Measurements from ENCODE around the gene TRIM17. TPM values are rescaled to one million over a fixed set of nuclear protein-coding genes. Genes with fewer than 3 reads are reported as not detected.

TRIM17 gene
- total and polyA plus RNA-seq, 2 of the 8 experiments (the other 6 are each of a cell fraction or from before 2014, with no cell fraction given) = 1.1 to 2.2 TPM

- Histone ChIP-seq H4K8ac (ENCODE audit: extremely low read depth, insufficient read depth, low read length) (no peak overlapping the region), H3K4ac (replicated peaks; ENCODE audit: insufficient read length, low read depth, low read length) (no peak overlapping the region), H2BK12ac (ENCODE audit: low read depth, low read length) (peak overlapping the region; percentile 60; the same call in 1 of the 2 replicates), H4K91ac (replicated peaks; ENCODE audit: insufficient read length, low read length) (no peak overlapping the region), H3K14ac (ENCODE audit: insufficient read length) (no peak overlapping the region), H3K79me1 (ENCODE audit: low read depth, low read length) (peaks cover 11% of the 10 kb centered on the region), H3K9ac (replicated peaks in 1 of 4; ENCODE audit: extremely low read depth in 1 of 4, low read depth in 3 of 4, low read length in 3 of 4) (no peak overlapping the region), H3K23me2 (ENCODE audit: low read depth, low read length) (peaks cover 18% of the 10 kb centered on the region; the same call in 1 of the 2 replicates), H2BK20ac (ENCODE audit: low read length) (no peak overlapping the region), H3K4me1 (replicated peaks in 1 of 4; ENCODE audit: control insufficient read depth in 3 of 4, insufficient read depth in 4 of 4, low read length in 3 of 4) (peaks cover 3 to 11% (median 8%) of the 10 kb centered on the region in 4 experiments), H2BK15ac (ENCODE audit: low read length) (no peak overlapping the region), H3K18ac (ENCODE audit: extremely low read depth, low read length) (no peak overlapping the region), H3K4me3 (ENCODE audit: extremely low read depth in 1 of 4, insufficient read depth in 2 of 4, low read depth in 3 of 4, low read length in 4 of 4) (no peak overlapping the region), H2BK120ac (replicated peaks; ENCODE audit: low read depth, low read length) (no peak overlapping the region), H3K27me3 (replicated peaks in 1 of 4; ENCODE audit: control insufficient read depth in 3 of 4, extremely low read depth in 1 of 4, insufficient read depth in 3 of 4, low read length in 3 of 4) (peaks cover 0 to 9% (median 4%) of the 10 kb centered on the region in 4 experiments; a peak in 5 of 7 replicates), H3K56ac (replicated peaks; ENCODE audit: insufficient read length, low read depth, low read length) (no peak overlapping the region), H3K36me3 (ENCODE audit: control insufficient read depth in 2 of 4, insufficient read depth in 4 of 4, low read length in 3 of 4) (peaks cover 0 to under 1% (median 0%) of the 10 kb centered on the region in 4 experiments; a peak in 1 of 8 replicates), H3K27ac (ENCODE audit: low read depth, low read length) (no peak overlapping the region), H2AK5ac (ENCODE audit: low read depth, low read length) (no peak overlapping the region), H4K20me1 (replicated peaks in 1 of 2; ENCODE audit: control insufficient read depth in 1 of 2, insufficient read depth in 2 of 2, low read length in 2 of 2) (peaks cover 13 to 25% of the 10 kb centered on the region in 2 experiments), H4K5ac (ENCODE audit: insufficient read length, low read depth, low read length) (no peak overlapping the region), H3K23ac (ENCODE audit: insufficient read length) (no peak overlapping the region), H2AFZ (ENCODE audit: low read length) (no peak overlapping the region), H3K9me3 (ENCODE audit: insufficient read depth in 2 of 2, low read depth in 1 of 2, low read length in 1 of 2) (no peaks in the 10 kb centered on the region), H3K79me2 (ENCODE audit: control insufficient read depth in 1 of 2, insufficient read depth in 2 of 2, low read length in 2 of 2) (peaks cover 8 to 21% of the 10 kb centered on the region in 2 experiments; a peak in 3 of 4 replicates), H3K4me2 (ENCODE audit: insufficient read depth in 1 of 2, low read depth in 2 of 2, low read length in 2 of 2) (no peak overlapping the region; a peak in 1 of 4 replicates), H2BK5ac (ENCODE audit: low read depth, low read length) (no peak overlapping the region; the same call in 1 of the 2 replicates)
- ChIA-PET CTCF (ENCODE audit: partially characterized antibody) (interaction anchor here (1.4 kb wide), 1 partner anchor 49 kb away, joined by 3 read pairs; no protein-coding TSS in a partner anchor), POLR2A (ENCODE audit: partially characterized antibody) (interaction anchor here (0.8 to 1.4 kb wide), 4 partner anchors 11 to 49 kb away, joined by 3 to 6 read pairs (median 4); a partner anchor contains a TSS)
- no peak for FAIRE-seq
- DNase-seq (ENCODE audit: low read depth in 1 of 2, low spot score in 2 of 2) = no peak
- WGBS, 2 experiments (ENCODE audit: extremely low coverage in 1 of 2, insufficient coverage in 1 of 2, insufficient read length in 1 of 2, insufficient replicate concordance in 2 of 2, low coverage in 1 of 2, low lambda C conversion rate in 2 of 2, missing lambda C conversion rate in 1 of 2) = 92% methylated on average over 17 of the region's 19 CpGs; no CpG with 5 or more reads in 1 of the 2 experiments
- TF ChIP-seq CBX5 (IDR thresholded peaks at IDR 0.05; ENCODE audit: low read depth, low read length) = no peak
Observed at GRCh38 chr1:228408869-228409805, 7.5 kb downstream of the TRIM17 start.
